Neural cell (in vitro differentiated cells): Measurements from ENCODE around the gene LDLRAD3.

Source experiments
- MXI1 ChIP-seq: fragments of 450-650 bp; conservative IDR thresholded peaks from 2 replicates; pipeline ENCODE4 v1.6.1; 2014; ENCODE audit warnings: antibody characterized with exemption, mild to moderate bottlenecking; ENCODE audit not compliant: poor library complexity, severe bottlenecking
- POLR2AphosphoS5 ChIP-seq: IDR thresholded peaks from 2 replicates; pipeline ENCODE4 v1.6.1; 2012
- TAF1 ChIP-seq: IDR thresholded peaks from 2 replicates; pipeline ENCODE4 v1.6.1; 2012; ENCODE audit warnings: low read depth
- TF ChIP-seq, protein P1 (sequence below): fragments of 450-650 bp; IDR thresholded peaks from 2 replicates; pipeline ENCODE4 v1.5.1; 2014; ENCODE audit warnings: antibody characterized with exemption, mild to moderate bottlenecking, moderate library complexity; ENCODE audit not compliant: poor library complexity, severe bottlenecking

DNA sequence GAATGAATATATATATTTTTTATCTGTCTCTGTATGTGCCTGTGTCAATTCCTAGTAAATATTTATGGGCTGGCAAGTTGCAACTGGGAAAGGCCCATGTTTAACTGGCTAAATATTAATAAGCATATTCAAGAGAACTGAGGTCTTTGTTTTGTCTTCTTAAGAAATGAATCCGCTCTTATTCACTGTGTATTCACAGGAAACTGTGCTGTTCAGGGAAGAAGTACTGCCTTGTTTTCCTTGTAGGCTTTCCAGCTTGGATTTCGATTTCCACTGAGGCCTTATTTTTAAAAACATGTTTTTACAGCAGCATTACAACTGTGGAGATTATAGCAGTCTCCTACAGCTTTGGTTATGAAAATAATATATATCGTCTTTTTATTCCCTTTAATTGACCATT, 64.7 kb downstream of the LDLRAD3 start:
- TF ChIP-seq, protein P1, sequence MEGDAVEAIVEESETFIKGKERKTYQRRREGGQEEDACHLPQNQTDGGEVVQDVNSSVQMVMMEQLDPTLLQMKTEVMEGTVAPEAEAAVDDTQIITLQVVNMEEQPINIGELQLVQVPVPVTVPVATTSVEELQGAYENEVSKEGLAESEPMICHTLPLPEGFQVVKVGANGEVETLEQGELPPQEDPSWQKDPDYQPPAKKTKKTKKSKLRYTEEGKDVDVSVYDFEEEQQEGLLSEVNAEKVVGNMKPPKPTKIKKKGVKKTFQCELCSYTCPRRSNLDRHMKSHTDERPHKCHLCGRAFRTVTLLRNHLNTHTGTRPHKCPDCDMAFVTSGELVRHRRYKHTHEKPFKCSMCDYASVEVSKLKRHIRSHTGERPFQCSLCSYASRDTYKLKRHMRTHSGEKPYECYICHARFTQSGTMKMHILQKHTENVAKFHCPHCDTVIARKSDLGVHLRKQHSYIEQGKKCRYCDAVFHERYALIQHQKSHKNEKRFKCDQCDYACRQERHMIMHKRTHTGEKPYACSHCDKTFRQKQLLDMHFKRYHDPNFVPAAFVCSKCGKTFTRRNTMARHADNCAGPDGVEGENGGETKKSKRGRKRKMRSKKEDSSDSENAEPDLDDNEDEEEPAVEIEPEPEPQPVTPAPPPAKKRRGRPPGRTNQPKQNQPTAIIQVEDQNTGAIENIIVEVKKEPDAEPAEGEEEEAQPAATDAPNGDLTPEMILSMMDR, result no peak
- TF ChIP-seq TAF1 (no peak), POLR2AphosphoS5 (no peak), MXI1 (no peak)
